Ishikawa (cell line): Measurements from ENCODE around the gene LSM11.

ENCODE experiments used
- CEBPB ChIP-seq: IDR thresholded peaks from 2 replicates; pipeline ENCODE4 v1.6.1; 2012
- CREB1 ChIP-seq: IDR thresholded peaks from 2 replicates; pipeline ENCODE4 v1.6.1; 2012; ENCODE audit warnings: low read depth
- EGR1 ChIP-seq: IDR thresholded peaks from 2 replicates; pipeline ENCODE4 v1.6.1; 2012
- EP300 ChIP-seq: IDR thresholded peaks from 2 replicates; pipeline ENCODE4 v1.6.1; 2012; ENCODE audit warnings: borderline replicate concordance
- FOXM1 ChIP-seq: IDR thresholded peaks from 2 replicates; pipeline ENCODE4 v1.6.1; 2012; ENCODE audit warnings: low read depth, borderline replicate concordance
- NFIC ChIP-seq: IDR thresholded peaks from 2 replicates; pipeline ENCODE4 v1.6.1; 2012
- RAD21 ChIP-seq: IDR thresholded peaks from 2 replicates; pipeline ENCODE4 v1.6.1; 2012; ENCODE audit warnings: low read depth
- TAF1 ChIP-seq: IDR thresholded peaks from 2 replicates; pipeline ENCODE4 v1.6.1; 2012; ENCODE audit warnings: low read depth, mild to moderate bottlenecking
- TCF12 ChIP-seq: IDR thresholded peaks from 2 replicates; pipeline ENCODE4 v1.6.1; 2012; ENCODE audit warnings: low read depth
- TEAD4 ChIP-seq: IDR thresholded peaks from 2 replicates; pipeline ENCODE4 v1.6.1; 2012
- YY1 ChIP-seq: IDR thresholded peaks from 2 replicates; pipeline ENCODE4 v1.6.1; 2012; ENCODE audit warnings: low read depth
- ZBTB7A ChIP-seq: IDR thresholded peaks from 2 replicates; pipeline ENCODE4 v1.6.1; 2012; ENCODE audit warnings: low read depth
- TF ChIP-seq, protein P1 (sequence below): IDR thresholded peaks from 2 replicates; pipeline ENCODE4 v1.6.1; 2012
- TF ChIP-seq, protein P2 (sequence below): IDR thresholded peaks from 2 replicates; pipeline ENCODE4 v1.6.1; 2012; ENCODE audit warnings: low read depth, mild to moderate bottlenecking
- TF ChIP-seq, protein P3 (sequence below): IDR thresholded peaks from 2 replicates; pipeline ENCODE4 v1.6.1; 2012

The LSM11 gene

DNA sequence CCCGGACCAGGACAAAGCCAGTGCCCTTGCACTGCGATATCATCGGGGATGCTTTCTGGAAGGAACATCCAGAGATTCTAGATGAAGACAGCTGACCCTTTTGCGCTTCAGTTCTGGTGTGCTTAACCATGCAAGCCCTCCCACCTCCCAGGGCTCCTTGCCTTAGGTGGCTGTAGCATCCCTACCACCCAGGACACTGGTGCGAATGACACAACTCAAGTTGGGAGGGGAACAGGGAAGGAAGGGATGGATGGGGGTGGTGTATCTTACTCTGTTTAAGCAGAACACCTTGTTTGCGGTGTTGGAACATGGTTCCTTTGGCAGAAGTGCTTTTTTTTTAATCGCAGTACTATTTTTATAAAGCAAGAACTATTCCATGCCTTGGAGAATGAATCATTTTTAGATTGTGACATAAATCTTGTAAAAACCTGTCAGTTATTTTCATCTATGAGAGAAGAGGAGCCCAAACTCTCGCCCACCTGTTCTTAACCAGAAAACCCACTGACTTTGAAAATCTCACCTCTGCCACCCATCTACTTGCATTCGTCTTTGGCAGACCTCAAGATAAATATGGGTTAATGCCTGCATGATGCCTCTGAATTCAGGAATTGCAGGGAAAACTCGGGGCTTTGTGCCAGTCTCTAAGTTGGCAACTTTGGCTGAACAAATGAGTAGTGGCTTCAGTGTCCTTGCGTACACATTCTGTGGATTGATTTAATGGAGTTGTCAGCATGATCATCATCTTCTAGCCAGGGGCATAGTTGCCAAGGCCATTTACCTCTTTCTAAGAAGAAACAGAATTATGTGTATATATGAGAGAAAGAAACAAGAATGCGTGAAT is 3.9 kb upstream of the LSM11 start:
- TF ChIP-seq CREB1 (no peak), EP300 (no peak), TCF12 (no peak)
- TF ChIP-seq, protein P1, sequence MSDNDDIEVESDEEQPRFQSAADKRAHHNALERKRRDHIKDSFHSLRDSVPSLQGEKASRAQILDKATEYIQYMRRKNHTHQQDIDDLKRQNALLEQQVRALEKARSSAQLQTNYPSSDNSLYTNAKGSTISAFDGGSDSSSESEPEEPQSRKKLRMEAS: no peak
- TF ChIP-seq, protein P2, sequence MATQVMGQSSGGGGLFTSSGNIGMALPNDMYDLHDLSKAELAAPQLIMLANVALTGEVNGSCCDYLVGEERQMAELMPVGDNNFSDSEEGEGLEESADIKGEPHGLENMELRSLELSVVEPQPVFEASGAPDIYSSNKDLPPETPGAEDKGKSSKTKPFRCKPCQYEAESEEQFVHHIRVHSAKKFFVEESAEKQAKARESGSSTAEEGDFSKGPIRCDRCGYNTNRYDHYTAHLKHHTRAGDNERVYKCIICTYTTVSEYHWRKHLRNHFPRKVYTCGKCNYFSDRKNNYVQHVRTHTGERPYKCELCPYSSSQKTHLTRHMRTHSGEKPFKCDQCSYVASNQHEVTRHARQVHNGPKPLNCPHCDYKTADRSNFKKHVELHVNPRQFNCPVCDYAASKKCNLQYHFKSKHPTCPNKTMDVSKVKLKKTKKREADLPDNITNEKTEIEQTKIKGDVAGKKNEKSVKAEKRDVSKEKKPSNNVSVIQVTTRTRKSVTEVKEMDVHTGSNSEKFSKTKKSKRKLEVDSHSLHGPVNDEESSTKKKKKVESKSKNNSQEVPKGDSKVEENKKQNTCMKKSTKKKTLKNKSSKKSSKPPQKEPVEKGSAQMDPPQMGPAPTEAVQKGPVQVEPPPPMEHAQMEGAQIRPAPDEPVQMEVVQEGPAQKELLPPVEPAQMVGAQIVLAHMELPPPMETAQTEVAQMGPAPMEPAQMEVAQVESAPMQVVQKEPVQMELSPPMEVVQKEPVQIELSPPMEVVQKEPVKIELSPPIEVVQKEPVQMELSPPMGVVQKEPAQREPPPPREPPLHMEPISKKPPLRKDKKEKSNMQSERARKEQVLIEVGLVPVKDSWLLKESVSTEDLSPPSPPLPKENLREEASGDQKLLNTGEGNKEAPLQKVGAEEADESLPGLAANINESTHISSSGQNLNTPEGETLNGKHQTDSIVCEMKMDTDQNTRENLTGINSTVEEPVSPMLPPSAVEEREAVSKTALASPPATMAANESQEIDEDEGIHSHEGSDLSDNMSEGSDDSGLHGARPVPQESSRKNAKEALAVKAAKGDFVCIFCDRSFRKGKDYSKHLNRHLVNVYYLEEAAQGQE: no peak

DNA sequence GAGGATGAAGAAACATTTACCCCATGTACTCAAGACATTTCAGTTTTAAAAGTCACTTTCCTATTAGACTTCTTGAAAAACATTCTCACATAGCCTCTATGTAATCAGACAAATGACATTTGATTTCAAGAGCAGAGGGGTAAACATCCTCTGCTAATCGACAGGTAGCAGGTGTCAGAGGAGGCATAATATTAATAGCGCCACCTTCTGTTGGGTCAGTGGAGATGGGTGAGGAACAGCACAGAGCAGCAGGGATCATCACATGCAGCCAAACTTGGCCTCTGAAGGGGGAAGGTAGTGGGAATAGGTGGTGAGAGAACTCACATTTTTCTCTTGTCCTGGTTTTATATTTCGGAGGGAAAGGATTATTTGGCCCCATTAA is 3.3 kb upstream of the LSM11 start:
- TF ChIP-seq, protein P2: no peak
- TF ChIP-seq TCF12 (no peak), YY1 (no peak), TAF1 (no peak), RAD21 (peak; percentile 36; the same call in 1 of the 2 replicates)
- TF ChIP-seq, protein P3, sequence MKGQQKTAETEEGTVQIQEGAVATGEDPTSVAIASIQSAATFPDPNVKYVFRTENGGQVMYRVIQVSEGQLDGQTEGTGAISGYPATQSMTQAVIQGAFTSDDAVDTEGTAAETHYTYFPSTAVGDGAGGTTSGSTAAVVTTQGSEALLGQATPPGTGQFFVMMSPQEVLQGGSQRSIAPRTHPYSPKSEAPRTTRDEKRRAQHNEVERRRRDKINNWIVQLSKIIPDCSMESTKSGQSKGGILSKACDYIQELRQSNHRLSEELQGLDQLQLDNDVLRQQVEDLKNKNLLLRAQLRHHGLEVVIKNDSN: no peak

DNA sequence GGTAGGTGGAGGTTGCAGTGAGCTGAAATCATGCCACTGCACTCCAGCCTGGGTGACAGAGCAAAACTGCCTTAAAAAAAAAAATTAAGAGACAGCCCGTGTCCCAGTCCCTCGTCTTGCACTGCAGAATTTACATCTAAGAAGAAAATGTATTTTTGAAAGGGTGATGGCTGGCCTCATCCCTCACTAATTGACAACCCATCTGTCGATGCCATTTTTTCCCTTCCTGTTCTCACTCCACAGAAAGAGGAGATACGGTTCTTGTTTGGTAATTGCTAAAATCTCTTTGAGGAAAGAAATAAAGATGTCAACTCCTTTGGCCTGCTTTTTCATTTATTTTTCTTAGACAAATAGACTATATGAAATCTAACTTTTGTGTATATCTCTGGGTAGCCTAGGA is 2.4 kb upstream of the LSM11 start:
- TF ChIP-seq ZBTB7A: no peak
- TF ChIP-seq TAF1: no peak
- TF ChIP-seq EP300: no peak
- TF ChIP-seq CREB1: no peak
- TF ChIP-seq, protein P3: no peak
- TF ChIP-seq EGR1: no peak
- TF ChIP-seq TCF12: no peak
- TF ChIP-seq NFIC: no peak

DNA sequence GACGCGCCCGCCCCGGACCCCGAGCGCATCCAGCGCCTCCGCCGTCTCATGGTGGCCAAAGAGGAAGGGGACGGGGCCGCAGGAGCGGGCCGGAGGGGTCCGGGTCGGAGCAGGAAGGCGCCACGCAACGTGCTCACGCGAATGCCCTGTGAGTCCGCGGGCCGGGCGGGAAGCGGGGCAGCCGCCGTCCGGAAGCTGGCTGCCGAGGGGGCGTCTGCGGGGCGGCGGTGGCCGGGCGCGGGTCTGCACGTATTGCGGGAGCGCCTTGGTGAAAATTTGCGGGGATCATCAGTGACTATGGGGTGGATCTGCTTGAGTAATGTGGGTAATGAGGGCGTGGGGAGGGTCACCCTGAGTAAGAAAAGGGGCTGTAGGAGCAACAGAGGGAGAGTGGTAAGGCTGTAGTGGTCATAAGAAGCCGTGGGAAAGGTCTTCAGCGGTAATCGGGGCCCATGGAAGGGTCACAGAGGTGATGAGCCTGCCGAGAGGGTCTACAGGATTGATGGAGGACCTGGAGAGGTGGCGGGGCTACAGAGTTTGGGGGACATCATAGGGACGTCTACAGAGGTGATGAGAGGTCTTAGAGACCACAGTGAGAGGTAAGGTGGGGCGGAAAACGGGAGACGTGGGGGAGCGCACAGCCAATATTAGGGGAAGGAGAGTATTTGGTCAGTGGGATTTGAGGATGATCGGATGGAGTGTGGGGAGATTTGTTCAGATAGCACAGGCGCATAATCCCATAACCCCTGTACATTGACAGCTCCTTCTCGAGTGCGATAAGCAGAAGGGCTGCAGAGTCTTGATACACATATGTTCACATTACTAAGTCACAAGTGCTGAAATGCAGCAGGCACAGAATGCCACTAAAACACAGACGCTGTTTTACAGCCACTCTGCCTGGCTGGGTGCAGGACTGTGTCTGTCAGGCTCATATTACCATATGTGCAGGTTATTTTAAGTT is 819 bp downstream of the LSM11 start:
- TF ChIP-seq CREB1: no peak
- TF ChIP-seq, protein P3: no peak
- TF ChIP-seq FOXM1: no peak
- TF ChIP-seq, protein P1: no peak
- no peak for TF ChIP-seq TCF12
- no peak for TF ChIP-seq YY1
- no peak for TF ChIP-seq EGR1
- TF ChIP-seq CEBPB: no peak

DNA sequence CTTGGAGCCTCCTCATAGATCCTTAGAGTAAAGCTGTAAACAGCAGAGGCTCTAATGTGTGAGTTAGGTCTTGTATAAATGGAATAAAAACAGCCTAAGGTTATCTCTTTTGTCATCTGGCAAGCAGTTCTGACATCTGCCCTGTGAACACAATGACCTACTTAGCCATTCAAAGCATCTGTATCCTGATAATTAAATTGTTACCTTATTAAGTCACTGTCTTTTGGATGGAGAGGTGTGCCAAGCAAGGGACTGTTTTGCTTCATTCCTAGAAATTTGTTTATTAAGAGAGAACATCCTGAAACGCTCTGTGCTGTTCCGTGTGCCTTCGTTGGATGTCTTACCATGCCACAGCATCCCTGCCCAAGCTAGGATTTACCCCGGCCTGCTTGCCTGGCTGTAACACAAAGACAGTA is 1.5 kb downstream of the LSM11 start:
- TF ChIP-seq NFIC (no peak), YY1 (no peak), TAF1 (no peak), TEAD4 (no peak), CREB1 (no peak), CEBPB (no peak), EGR1 (no peak)
- TF ChIP-seq, protein P2: no peak
- TF ChIP-seq, protein P3: no peak
